HEK293 (cell line): Measurements from ENCODE around the gene TNFRSF25.

Experiments used
- CTCF ChIA-PET: fragments of 350-600 bp; formaldehyde crosslinking; extraction: SDS; loops from one replicate; lab custom pipeline; 2021; ENCODE audit warnings: antibody characterized with exemption; lab: Yijun Ruan, JAX
- POLR2A ChIA-PET: fragments of 300-600 bp; formaldehyde crosslinking; extraction: SDS; loops from one replicate; lab custom pipeline; 2020; ENCODE audit warnings: antibody characterized with exemption, inconsistent platforms; lab: Yijun Ruan, JAX
- H3K27ac ChIP-seq: fragments of 200-500 bp; sonication (Bioruptor generic); 2 replicates; pipeline ENCODE4 v1.5.1; 2014; ENCODE audit warnings: low read depth, low read length, control low read depth, inconsistent platforms; ENCODE audit errors: extremely low read depth
- H3K36me3 ChIP-seq, 2 experiments: fragments of 200-500 bp in 1 of 2; sonication (Bioruptor generic) in 1 of 2; 1 replicate in 1 of 2; 2 replicates in 1 of 2; pipeline ENCODE4 v1.5.1; 2014 to 2017; ENCODE audit warnings: inconsistent platforms in 2 of 2, low read length in 2 of 2; ENCODE audit not compliant: control insufficient read depth in 2 of 2, insufficient read depth in 1 of 2
- H3K4me1 ChIP-seq: fragments of 200-500 bp; sonication (Bioruptor generic); 2 replicates; pipeline ENCODE4 v1.5.1; 2014; ENCODE audit warnings: mild to moderate bottlenecking, low read length, inconsistent platforms; ENCODE audit not compliant: control insufficient read depth, insufficient read depth
- H3K4me3 ChIP-seq: 2 replicates; pipeline ENCODE4 v1.5.1; 2011; ENCODE audit warnings: low read depth, mild to moderate bottlenecking, control low read depth, low read length, moderate library complexity
- H3K9me3 ChIP-seq: fragments of 200-500 bp; sonication (Bioruptor generic); 2 replicates; pipeline ENCODE4 v1.5.1; 2014; ENCODE audit warnings: low read depth, low read length, inconsistent platforms; ENCODE audit not compliant: control insufficient read depth, insufficient read depth
- KLF9 ChIP-seq: fragments of 450-650 bp; formaldehyde crosslinking; IDR thresholded peaks from 2 replicates; pipeline ENCODE4 v1.5.1; 2016; ENCODE audit warnings: missing biosample characterization, missing genetic modification characterization, low read depth
- MYNN ChIP-seq: fragments of 450-650 bp; formaldehyde crosslinking; IDR thresholded peaks from 2 replicates; pipeline ENCODE4 v1.5.1; 2016; ENCODE audit warnings: missing biosample characterization, missing genetic modification characterization, borderline replicate concordance
- PBX3 ChIP-seq: sonication (generic); formaldehyde crosslinking; IDR thresholded peaks from 2 replicates; pipeline ENCODE4 v1.8.1; 2022; ENCODE audit warnings: mild to moderate bottlenecking, moderate library complexity, missing genetic modification reagents
- WT1 ChIP-seq: fragments of 450-650 bp; formaldehyde crosslinking; IDR thresholded peaks from 2 replicates; pipeline ENCODE4 v1.5.1; 2016; ENCODE audit warnings: missing biosample characterization, missing genetic modification characterization
- ZBTB17 ChIP-seq: fragments of 450-650 bp; formaldehyde crosslinking; IDR thresholded peaks from 2 replicates; pipeline ENCODE4 v1.5.1; 2016; ENCODE audit warnings: missing biosample characterization, missing genetic modification characterization
- ZBTB48 ChIP-seq: fragments of 450-650 bp; formaldehyde crosslinking; IDR thresholded peaks from 2 replicates; pipeline ENCODE4 v1.5.1; 2016; ENCODE audit warnings: missing biosample characterization, missing genetic modification characterization
- ZBTB7A ChIP-seq: fragments of 450-650 bp; formaldehyde crosslinking; IDR thresholded peaks from 2 replicates; pipeline ENCODE4 v1.5.1; 2016; ENCODE audit warnings: low read depth, missing biosample characterization, missing genetic modification characterization
- ZBTB8A ChIP-seq: fragments of 450-650 bp; formaldehyde crosslinking; IDR thresholded peaks from 2 replicates; pipeline ENCODE4 v1.5.1; 2016; ENCODE audit warnings: missing biosample characterization, missing genetic modification characterization
- ZNF146 ChIP-seq: fragments of 450-650 bp; formaldehyde crosslinking; IDR thresholded peaks from 2 replicates; pipeline ENCODE4 v1.5.1; 2016; ENCODE audit warnings: missing biosample characterization, missing genetic modification characterization
- ZNF211 ChIP-seq: fragments of 450-650 bp; formaldehyde crosslinking; IDR thresholded peaks from 2 replicates; pipeline ENCODE4 v1.5.1; 2016; ENCODE audit warnings: low read depth, missing biosample characterization, missing genetic modification characterization
- ZNF23 ChIP-seq: fragments of 450-650 bp; formaldehyde crosslinking; IDR thresholded peaks from 2 replicates; pipeline ENCODE4 v1.5.1; 2016; ENCODE audit warnings: missing biosample characterization, missing genetic modification characterization, borderline replicate concordance
- ZNF302 ChIP-seq: fragments of 450-650 bp; formaldehyde crosslinking; IDR thresholded peaks from 2 replicates; pipeline ENCODE4 v1.5.1; 2016; ENCODE audit warnings: missing biosample characterization, missing genetic modification characterization, low read depth
- ZNF433 ChIP-seq: fragments of 450-650 bp; formaldehyde crosslinking; IDR thresholded peaks from 2 replicates; pipeline ENCODE4 v1.5.1; 2016; ENCODE audit warnings: missing biosample characterization, missing genetic modification characterization, low read depth
- ZNF48 ChIP-seq: fragments of 450-650 bp; formaldehyde crosslinking; IDR thresholded peaks from 2 replicates; pipeline ENCODE4 v1.5.1; 2016; ENCODE audit warnings: missing biosample characterization, missing genetic modification characterization
- ZNF514 ChIP-seq: fragments of 450-650 bp; formaldehyde crosslinking; IDR thresholded peaks from 2 replicates; pipeline ENCODE4 v1.5.1; 2016; ENCODE audit warnings: missing biosample characterization, missing genetic modification characterization
- ZNF530 ChIP-seq: fragments of 450-650 bp; formaldehyde crosslinking; IDR thresholded peaks from 2 replicates; pipeline ENCODE4 v1.5.1; 2016; ENCODE audit warnings: low read depth, missing biosample characterization, missing genetic modification characterization
- ZNF561 ChIP-seq: fragments of 450-650 bp; IDR thresholded peaks from 2 replicates; pipeline ENCODE4 v1.5.1; 2018; ENCODE audit warnings: missing biosample characterization, missing genetic modification characterization, borderline replicate concordance
- ZNF580 ChIP-seq: fragments of 450-650 bp; formaldehyde crosslinking; IDR thresholded peaks from 2 replicates; pipeline ENCODE4 v1.5.1; 2016; ENCODE audit warnings: missing biosample characterization, missing genetic modification characterization
- ZNF629 ChIP-seq: fragments of 450-650 bp; formaldehyde crosslinking; IDR thresholded peaks from 2 replicates; pipeline ENCODE4 v1.5.1; 2017; ENCODE audit warnings: missing biosample characterization, missing genetic modification characterization
- ZNF664 ChIP-seq: fragments of 450-650 bp; formaldehyde crosslinking; IDR thresholded peaks from 2 replicates; pipeline ENCODE4 v1.5.1; 2016; ENCODE audit warnings: missing biosample characterization, missing genetic modification characterization
- ZSCAN30 ChIP-seq: fragments of 450-650 bp; IDR thresholded peaks from 2 replicates; pipeline ENCODE4 v1.5.1; 2018; ENCODE audit warnings: missing biosample characterization, mild to moderate bottlenecking, missing genetic modification characterization, moderate library complexity
- TF ChIP-seq, protein P1 (sequence below): fragments of 450-650 bp; formaldehyde crosslinking; IDR thresholded peaks from 2 replicates; pipeline ENCODE4 v1.5.1; 2017; ENCODE audit warnings: missing biosample characterization, missing genetic modification characterization
- TF ChIP-seq, protein P2 (sequence below): fragments of 450-650 bp; formaldehyde crosslinking; IDR thresholded peaks from 2 replicates; pipeline ENCODE4 v1.5.1; 2016; ENCODE audit warnings: missing biosample characterization, missing genetic modification characterization
- TF ChIP-seq, protein P3 (sequence below): fragments of 450-650 bp; formaldehyde crosslinking; IDR thresholded peaks from 2 replicates; pipeline ENCODE4 v1.5.1; 2016; ENCODE audit warnings: missing biosample characterization, missing genetic modification characterization
- TF ChIP-seq, protein P4 (sequence below): fragments of 450-650 bp; IDR thresholded peaks from 2 replicates; pipeline ENCODE4 v1.5.1; 2018; ENCODE audit warnings: missing biosample characterization, missing genetic modification characterization

Gene TNFRSF25

DNA sequence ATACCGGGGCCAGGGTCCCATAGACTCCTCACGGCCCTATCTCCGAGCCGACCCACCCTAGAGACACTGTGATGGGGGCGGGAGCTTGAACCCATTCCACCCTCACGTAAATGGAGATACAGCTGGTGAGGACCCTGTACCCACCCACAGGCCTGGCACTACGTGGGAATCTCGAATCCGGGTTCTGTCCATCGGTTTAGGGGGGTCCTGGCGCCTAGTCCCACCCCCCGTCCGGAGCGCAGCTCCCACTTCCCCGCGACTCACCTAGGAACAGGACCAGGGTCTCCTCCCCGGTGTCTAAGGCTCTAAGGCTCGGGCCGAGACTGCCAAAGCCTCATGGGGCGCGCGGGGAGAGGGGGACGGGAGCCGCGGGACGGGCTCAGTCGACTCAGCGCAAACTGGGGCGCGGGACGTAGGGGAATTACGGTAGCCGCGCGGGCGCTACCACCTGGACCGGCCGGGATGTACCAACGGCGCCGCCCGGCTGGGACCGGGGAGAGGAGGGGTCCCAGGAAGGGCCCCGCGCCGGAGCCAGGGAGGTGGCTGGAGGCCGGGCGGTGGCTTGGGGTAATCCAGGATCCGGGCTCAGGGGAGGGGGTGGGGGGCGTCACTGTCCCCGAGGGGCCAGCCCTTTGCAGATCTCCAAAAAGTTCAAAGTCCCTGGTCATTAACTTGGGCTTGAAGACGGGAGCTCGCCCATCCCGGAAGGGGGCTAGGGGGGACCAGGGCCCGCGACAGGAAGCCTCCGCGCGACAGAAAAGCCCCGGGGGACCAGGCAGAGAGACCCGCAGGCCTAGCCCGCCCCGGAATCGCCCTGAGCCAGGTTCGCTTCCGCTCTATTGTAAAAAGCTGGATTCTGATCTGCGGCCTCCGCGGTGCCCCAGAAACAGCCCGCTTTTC is 24.5 kb upstream of the TNFRSF25 start (continued):
- TF ChIP-seq, protein P1, sequence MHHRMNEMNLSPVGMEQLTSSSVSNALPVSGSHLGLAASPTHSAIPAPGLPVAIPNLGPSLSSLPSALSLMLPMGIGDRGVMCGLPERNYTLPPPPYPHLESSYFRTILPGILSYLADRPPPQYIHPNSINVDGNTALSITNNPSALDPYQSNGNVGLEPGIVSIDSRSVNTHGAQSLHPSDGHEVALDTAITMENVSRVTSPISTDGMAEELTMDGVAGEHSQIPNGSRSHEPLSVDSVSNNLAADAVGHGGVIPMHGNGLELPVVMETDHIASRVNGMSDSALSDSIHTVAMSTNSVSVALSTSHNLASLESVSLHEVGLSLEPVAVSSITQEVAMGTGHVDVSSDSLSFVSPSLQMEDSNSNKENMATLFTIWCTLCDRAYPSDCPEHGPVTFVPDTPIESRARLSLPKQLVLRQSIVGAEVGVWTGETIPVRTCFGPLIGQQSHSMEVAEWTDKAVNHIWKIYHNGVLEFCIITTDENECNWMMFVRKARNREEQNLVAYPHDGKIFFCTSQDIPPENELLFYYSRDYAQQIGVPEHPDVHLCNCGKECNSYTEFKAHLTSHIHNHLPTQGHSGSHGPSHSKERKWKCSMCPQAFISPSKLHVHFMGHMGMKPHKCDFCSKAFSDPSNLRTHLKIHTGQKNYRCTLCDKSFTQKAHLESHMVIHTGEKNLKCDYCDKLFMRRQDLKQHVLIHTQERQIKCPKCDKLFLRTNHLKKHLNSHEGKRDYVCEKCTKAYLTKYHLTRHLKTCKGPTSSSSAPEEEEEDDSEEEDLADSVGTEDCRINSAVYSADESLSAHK (tag by site-specific recombination) = no peak; the same call in 1 of the 2 replicates

DNA sequence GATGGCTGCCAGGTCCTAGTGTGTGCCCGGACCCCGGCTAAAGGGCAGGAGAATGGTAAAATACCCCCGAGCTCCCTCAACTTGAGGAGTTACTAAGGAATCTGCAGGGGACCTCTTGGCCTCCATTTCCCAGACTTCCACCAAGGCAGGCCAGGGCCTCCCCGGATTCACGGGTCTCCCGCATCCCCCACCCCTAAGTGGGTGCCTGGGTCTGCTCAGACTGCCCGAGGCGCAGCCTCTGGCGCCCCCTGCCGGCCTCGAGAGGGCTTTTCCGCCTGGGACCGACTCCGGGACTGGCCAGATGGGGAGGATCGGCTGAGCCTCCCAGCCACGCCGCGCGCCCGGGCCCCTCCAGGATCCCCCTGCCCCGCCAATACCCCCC is 23.8 kb upstream of the TNFRSF25 start:
- CTCF ChIA-PET = interaction anchor here (0.6 to 3.6 kb wide), 23 partner anchors 9 to 439 kb away, joined by 3 to 40 read pairs (median 5); partner anchors contain the start of gene TAS1R1
- POLR2A ChIA-PET = interaction anchor here (2.0 kb wide), 1 partner anchor 15 kb away, joined by 4 read pairs; no protein-coding TSS in a partner anchor
- peak overlapping the region; percentile 72 for H3K4me3 ChIP-seq
- H3K9me3 ChIP-seq = no peaks in the 10 kb centered on the region
- peaks cover 0 to 3% of the 10 kb centered on the region in 2 experiments; a peak in 1 of 3 replicates for H3K36me3 ChIP-seq
- no peaks in the 10 kb centered on the region for H3K4me1 ChIP-seq
- H3K27ac ChIP-seq = peak overlapping the region; percentile 67; the same call in 1 of the 2 replicates
- 0 out of 2 replicates have a peak, but pooled peaks have one; percentile 7 for TF ChIP-seq ZBTB17 (tag by site-specific recombination)
- no peak for TF ChIP-seq ZNF580 (tag by site-specific recombination)
- TF ChIP-seq ZNF514 = no peak
- no peak for TF ChIP-seq ZNF302 (tag by site-specific recombination)
- TF ChIP-seq ZNF530 (tag by site-specific recombination) = no peak
- TF ChIP-seq ZNF211 (tag by site-specific recombination) = no peak
- TF ChIP-seq ZNF629 (tag by site-specific recombination) = no peak
- TF ChIP-seq PBX3 (CRISPR knock-in tag) = no peak
- TF ChIP-seq ZNF48 (tag by site-specific recombination) = no peak
- no peak for TF ChIP-seq KLF9 (tag by site-specific recombination)
- 0 out of 2 replicates have a peak, but pooled peaks have one; percentile 21 for TF ChIP-seq WT1 (tag by site-specific recombination)
- TF ChIP-seq, protein P2, sequence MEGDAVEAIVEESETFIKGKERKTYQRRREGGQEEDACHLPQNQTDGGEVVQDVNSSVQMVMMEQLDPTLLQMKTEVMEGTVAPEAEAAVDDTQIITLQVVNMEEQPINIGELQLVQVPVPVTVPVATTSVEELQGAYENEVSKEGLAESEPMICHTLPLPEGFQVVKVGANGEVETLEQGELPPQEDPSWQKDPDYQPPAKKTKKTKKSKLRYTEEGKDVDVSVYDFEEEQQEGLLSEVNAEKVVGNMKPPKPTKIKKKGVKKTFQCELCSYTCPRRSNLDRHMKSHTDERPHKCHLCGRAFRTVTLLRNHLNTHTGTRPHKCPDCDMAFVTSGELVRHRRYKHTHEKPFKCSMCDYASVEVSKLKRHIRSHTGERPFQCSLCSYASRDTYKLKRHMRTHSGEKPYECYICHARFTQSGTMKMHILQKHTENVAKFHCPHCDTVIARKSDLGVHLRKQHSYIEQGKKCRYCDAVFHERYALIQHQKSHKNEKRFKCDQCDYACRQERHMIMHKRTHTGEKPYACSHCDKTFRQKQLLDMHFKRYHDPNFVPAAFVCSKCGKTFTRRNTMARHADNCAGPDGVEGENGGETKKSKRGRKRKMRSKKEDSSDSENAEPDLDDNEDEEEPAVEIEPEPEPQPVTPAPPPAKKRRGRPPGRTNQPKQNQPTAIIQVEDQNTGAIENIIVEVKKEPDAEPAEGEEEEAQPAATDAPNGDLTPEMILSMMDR (tag by site-specific recombination) = peak; percentile 89
- no peak for TF ChIP-seq ZNF23
- peak; percentile 64; the same call in 1 of the 2 replicates for TF ChIP-seq ZSCAN30
- no peak for TF ChIP-seq ZNF433 (tag by site-specific recombination)
- peak; percentile 55; the same call in 1 of the 2 replicates for TF ChIP-seq ZBTB48 (tag by site-specific recombination)
- TF ChIP-seq, protein P3, sequence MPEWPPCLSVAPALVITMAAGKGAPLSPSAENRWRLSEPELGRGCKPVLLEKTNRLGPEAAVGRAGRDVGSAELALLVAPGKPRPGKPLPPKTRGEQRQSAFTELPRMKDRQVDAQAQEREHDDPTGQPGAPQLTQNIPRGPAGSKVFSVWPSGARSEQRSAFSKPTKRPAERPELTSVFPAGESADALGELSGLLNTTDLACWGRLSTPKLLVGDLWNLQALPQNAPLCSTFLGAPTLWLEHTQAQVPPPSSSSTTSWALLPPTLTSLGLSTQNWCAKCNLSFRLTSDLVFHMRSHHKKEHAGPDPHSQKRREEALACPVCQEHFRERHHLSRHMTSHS (tag by site-specific recombination) = no peak
- no peak for TF ChIP-seq ZNF146 (tag by site-specific recombination)
- 0 out of 2 replicates have a peak, but pooled peaks have one; percentile 15 for TF ChIP-seq ZBTB7A (tag by site-specific recombination)
- TF ChIP-seq, protein P4, sequence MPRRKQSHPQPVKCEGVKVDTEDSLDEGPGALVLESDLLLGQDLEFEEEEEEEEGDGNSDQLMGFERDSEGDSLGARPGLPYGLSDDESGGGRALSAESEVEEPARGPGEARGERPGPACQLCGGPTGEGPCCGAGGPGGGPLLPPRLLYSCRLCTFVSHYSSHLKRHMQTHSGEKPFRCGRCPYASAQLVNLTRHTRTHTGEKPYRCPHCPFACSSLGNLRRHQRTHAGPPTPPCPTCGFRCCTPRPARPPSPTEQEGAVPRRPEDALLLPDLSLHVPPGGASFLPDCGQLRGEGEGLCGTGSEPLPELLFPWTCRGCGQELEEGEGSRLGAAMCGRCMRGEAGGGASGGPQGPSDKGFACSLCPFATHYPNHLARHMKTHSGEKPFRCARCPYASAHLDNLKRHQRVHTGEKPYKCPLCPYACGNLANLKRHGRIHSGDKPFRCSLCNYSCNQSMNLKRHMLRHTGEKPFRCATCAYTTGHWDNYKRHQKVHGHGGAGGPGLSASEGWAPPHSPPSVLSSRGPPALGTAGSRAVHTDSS (tag by site-specific recombination) = no peak
- TF ChIP-seq MYNN (tag by site-specific recombination) = no peak
- no peak for TF ChIP-seq ZBTB8A (tag by site-specific recombination)
- TF ChIP-seq ZNF561 = peak; percentile 46; the same call in 1 of the 2 replicates
- TF ChIP-seq ZNF664 (tag by site-specific recombination) = no peak
